Stimulated activated CD8-positive, alpha-beta memory T cell treated with anti-CD3 and anti-CD28 coated beads, Interleukin-12 subunit alpha, Interleukin-12 subunit beta, amount 100 ng/mL, for 4 hours (primary cell): ENCODE data around the gene OSGIN1.

Experiments used
- DNase-seq: peaks from one replicate; pipeline ENCODE4 v3.0.0-alpha.2; 2020; ENCODE audit warnings: low read depth

OSGIN1 gene

GRCh38 chr16:83958137-83958845, 5.3 kb downstream of the OSGIN1 start:
- no peak for DNase-seq

DNA sequence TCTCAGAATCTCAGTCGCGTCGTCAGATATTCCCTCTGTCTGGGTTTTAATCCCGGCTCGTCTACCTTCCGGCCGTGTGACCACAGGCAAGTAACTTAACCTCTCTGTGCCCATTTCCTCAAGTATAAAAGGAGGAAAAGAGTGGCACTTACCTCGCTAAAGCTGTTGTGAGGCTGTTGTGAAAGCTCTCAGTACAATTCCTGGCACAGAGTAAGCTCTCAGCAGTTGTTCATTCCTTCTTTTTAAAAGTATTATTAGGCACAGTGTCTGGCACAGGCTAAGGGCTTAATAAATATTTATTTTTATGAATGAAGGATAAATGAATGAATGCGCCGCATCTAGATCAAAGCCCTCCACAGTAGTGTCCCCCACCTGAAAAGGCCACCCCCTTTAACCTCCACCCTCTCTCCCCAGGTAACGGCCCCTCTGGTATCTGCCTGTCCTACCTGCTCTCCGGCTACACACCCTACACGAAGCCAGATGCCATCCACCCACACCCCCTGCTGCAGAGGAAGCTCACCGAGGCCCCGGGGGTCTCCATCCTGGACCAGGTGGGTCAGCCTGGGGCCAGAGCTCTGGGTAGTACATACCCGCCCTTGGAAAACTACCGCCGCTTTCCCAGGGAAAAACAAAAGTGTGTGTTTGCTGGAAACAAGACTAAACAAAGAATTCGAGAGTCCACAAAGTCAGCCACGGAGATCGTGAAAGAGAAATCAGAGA, 6.0 kb downstream of the OSGIN1 start:
- no peak for DNase-seq

- DNase-seq, result no peak
Measured at GRCh38 chr16:83959656-83960434, 6.8 kb downstream of the OSGIN1 start.

DNA sequence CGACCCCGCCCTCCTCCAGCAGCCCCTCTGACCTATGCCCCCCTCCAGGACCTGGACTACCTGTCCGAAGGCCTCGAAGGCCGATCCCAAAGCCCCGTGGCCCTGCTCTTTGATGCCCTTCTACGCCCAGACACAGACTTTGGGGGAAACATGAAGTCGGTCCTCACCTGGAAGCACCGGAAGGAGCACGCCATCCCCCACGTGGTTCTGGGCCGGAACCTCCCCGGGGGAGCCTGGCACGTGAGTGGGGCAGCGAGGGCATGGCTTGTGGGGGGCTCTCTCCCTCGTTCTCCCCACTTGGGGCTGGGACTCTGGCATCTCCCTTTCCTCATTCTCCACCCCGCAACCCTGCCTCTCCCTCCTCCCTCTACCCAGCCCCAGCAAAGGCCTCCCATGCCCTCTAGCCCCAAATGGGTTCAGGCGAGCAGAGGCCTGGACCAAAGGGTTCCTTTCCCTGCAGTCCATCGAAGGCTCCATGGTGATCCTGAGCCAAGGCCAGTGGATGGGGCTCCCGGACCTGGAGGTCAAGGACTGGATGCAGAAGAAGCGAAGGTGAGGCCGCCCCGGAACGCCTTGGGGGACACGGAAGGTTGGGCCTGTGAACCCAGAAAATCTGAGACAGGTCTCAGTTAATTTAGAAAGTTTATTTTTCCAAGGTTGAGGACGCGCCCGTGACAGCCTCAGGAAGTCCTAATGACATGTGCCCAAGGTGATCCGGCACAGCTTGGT, 7.6 kb downstream of the OSGIN1 start:
- DNase-seq, result no peak

GRCh38 chr16:83961591-83961990, 8.6 kb downstream of the OSGIN1 start:
- DNase-seq, result no peak

DNA sequence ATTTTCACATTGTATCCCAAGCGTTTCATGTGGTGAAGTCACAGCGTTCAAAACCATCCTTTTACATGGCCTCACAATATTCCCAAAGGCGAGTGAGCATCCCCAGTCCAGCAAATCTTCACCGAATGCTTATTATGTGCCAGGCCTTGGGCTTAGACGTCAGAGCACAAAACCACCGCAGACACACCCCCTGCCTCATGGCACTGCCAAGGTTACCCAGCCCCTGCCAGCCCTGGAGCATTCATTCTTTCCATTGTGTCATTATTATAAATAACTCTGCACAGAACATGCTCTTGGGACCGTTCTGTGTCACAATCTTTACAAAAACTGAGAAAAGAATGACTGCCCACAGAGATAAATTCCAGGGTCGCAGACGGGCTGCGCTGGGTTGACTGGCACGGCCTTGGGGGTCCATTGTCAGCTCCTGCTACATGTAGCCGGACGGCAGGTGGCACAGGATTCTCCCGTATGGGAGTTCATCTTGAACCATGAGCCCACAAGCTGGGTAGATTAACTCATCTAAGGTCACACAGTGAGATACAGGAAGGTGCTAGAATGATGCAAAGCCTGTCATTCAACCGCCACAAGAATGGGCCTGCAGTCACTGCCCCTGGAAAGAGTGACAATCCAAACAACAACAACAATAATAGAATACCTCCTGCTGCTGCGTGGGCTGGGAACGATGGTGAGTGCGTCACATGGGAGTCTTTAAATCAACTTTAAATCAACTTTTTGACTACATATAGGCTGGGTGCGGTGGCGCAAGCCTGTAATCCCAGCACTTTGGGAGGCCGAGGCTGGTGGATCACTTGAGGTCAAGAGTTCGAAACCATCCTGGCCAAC, 10.5 kb downstream of the OSGIN1 start:
- DNase-seq, result no peak

GRCh38 chr16:83964684-83965443, 11.8 kb downstream of the OSGIN1 start:
- no peak for DNase-seq

DNA sequence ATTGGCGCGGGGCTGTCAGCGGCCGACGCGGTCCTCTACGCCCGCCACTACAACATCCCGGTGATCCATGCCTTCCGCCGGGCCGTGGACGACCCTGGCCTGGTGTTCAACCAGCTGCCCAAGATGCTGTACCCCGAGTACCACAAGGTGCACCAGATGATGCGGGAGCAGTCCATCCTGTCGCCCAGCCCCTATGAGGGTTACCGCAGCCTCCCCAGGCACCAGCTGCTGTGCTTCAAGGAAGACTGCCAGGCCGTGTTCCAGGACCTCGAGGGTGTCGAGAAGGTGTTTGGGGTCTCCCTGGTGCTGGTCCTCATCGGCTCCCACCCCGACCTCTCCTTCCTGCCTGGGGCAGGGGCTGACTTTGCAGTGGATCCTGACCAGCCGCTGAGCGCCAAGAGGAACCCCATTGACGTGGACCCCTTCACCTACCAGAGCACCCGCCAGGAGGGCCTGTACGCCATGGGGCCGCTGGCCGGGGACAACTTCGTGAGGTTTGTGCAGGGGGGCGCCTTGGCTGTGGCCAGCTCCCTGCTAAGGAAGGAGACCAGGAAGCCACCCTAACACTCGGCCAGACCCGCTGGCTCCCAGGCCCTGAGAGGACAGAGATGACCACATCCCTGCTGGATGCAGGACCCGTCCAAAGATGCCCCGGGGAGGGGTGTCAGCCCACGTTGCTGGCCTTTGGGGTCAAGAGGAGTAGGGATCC, 12.6 kb downstream of the OSGIN1 start:
- DNase-seq, result no peak

DNA sequence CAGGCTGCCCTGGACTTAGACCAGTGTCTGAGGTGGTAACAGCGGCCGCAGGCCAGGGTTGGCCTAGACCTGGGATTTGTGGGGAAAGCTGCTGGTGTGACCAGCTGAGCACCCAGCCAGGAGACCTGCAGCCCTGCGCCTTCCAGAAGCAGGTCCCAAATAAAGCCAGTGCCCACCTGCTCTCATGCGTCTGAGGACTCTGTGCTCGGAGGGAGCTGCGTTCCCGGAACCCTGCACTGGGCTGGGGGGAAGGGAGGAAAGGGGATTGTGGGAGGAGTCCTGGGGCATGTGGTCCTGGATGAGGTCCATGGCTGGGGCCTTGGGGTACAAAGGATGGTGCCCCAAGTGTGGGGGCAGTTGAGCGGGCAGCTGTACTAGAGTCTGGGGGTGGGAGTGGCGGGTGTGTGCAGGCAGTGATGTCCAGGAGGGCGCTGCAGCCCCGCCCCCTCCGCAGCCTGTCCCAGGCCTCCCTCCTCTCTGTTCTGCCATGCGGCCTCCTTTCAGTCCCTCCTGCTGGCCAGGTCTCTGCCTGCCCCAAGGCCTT, 13.2 kb downstream of the OSGIN1 start:
- no peak for DNase-seq

DNA sequence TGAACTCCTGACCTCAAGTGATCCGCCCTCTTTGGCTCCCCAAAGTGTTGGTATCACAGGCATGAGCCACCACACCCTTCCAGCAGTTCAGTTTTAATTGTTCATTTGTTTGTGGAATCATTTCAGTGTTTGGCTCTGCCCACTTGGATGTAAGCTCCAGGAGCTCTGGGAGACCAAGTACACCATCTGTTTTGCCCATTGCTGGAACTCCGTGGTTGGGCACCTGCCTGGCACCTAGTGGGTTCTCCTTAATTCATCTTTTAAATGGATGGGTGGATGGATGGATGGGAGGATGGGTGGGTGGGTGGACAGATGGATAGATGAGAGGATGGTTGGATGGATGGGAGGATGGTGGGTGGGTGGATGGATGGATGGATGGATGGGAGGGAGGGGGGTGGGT, 14.1 kb downstream of the OSGIN1 start:
- DNase-seq, result no peak

GRCh38 chr16:83967838-83968305, 14.8 kb downstream of the OSGIN1 start, which contains the start of gene NECAB2:
TSS of gene NECAB2 (plus strand) at chr16:83968244. CDS start at chr16:83968649, 405 bp downstream.
- no peak for DNase-seq

GRCh38 chr16:83968306-83968851, 15.3 kb downstream of the OSGIN1 start:
- no peak for DNase-seq

GRCh38 chr16:83968891-83969649, 16.0 kb downstream of the OSGIN1 start:
- DNase-seq, result no peak

- no peak for DNase-seq
Measured at GRCh38 chr16:83969771-83970429, 16.9 kb downstream of the OSGIN1 start.

DNA sequence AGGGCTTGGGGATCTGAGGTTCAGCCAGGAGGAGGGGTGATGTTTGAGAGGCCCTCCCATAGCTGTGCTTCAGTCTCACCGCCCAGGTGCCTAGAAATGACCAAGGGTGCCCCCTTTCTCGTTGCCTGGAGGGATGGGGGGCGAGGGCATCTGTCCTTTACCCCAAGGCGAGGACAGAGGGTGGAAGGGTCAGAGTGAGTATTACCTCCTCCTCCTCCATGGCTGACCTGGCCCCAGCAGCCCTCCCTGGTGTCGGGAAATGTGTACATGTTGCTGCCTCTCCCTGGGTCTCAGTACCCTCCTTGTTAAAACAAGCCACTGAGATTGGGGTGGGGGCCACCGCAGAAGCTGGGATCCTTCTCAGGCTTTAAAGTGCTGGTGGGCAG, 17.4 kb downstream of the OSGIN1 start:
- DNase-seq, result no peak

DNA sequence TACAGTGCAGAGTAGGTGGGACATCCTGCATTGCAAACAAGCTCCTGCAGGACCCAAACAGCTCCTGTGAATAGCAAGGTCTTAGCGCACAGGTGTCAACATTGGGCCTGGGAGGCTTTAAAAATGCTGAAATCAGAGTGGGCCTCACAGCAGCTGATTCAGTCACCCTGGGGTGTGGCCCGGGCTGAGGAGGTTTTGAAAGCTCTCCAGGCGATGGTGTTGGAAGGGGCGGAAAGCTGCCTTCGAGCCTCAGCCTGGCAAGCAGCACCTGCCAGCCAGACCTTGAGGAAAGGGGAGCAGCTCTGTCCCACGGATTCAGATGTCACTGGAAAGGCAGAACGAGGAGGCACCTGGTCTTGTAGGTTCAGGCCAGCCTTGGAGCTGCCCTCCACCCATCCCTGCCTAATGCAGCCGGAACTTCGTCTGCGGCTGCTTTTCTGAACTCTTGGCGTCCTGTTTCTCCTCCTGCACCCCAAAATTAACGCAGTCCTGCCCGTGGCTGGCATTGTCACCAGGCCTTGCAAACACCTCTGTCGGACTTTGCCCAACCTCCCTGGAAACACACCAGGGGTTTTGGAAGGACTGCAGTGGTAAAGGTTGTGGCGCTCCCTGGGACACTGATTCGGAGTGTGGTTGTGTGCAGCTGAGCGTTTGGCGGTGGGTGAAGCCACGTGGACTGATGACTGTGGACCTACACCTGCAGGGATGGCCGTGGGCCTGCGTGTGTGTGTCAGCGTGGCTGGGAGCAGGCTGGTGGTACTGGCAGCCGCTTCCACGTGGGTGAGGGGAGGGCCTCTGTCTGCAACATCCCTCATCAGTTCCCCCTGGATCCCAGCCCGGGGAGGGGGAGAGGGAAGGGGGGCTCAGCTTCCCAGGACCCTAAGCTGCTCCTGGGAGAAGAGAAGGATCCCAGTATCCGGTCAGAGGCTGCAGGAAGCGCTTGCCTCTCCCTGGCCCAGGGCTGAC, 18.4 kb downstream of the OSGIN1 start:
- DNase-seq, result no peak
